HEK293T (cell line): ENCODE measurements around the gene PRDM10.

ENCODE experiments used
- ARNT ChIP-seq: fragments of 450-650 bp; IDR thresholded peaks from 2 replicates; pipeline ENCODE4 v1.6.1; 2017; ENCODE audit warnings: mild to moderate bottlenecking
- BHLHE40 ChIP-seq: fragments of 450-650 bp; IDR thresholded peaks from 2 replicates; pipeline ENCODE4 v1.6.1; 2016; ENCODE audit warnings: mild to moderate bottlenecking, moderate library complexity, borderline replicate concordance
- CTBP1 ChIP-seq: fragments of 450-650 bp; IDR thresholded peaks from 2 replicates; pipeline ENCODE4 v1.6.1; 2016; ENCODE audit warnings: borderline replicate concordance
- FOXK2 ChIP-seq: fragments of 450-650 bp; IDR thresholded peaks from 2 replicates; pipeline ENCODE4 v1.6.1; 2016; ENCODE audit warnings: mild to moderate bottlenecking
- L3MBTL2 ChIP-seq: fragments of 450-650 bp; conservative IDR thresholded peaks from 2 replicates; pipeline ENCODE4 v1.6.1; 2016; ENCODE audit warnings: mild to moderate bottlenecking
- NFRKB ChIP-seq: fragments of 450-650 bp; IDR thresholded peaks from 2 replicates; pipeline ENCODE4 v1.6.1; 2016; ENCODE audit warnings: mild to moderate bottlenecking, moderate library complexity
- PKNOX1 ChIP-seq: fragments of 450-650 bp; IDR thresholded peaks from 2 replicates; pipeline ENCODE4 v1.6.1; 2016
- SUZ12 ChIP-seq: fragments of 450-650 bp; IDR thresholded peaks from 2 replicates; pipeline ENCODE4 v1.6.1; 2016; ENCODE audit warnings: mild to moderate bottlenecking
- TARDBP ChIP-seq: fragments of 450-650 bp; IDR thresholded peaks from 2 replicates; pipeline ENCODE4 v1.6.1; 2016
- ZNF384 ChIP-seq: fragments of 450-650 bp; IDR thresholded peaks from 2 replicates; pipeline ENCODE4 v1.6.1; 2016

GRCh38 chr11:129969920-129970319, 32.7 kb downstream of the PRDM10 start:
- TF ChIP-seq NFRKB: no peak
- TF ChIP-seq TARDBP: no peak
- TF ChIP-seq CTBP1: no peak
- TF ChIP-seq ARNT: no peak
- TF ChIP-seq PKNOX1: no peak
- no peak for TF ChIP-seq FOXK2
- no peak for TF ChIP-seq SUZ12
- TF ChIP-seq ZNF384: no peak
- TF ChIP-seq L3MBTL2: no peak
- TF ChIP-seq BHLHE40: no peak
